ENCODE measurements around the gene SLC4A4.

DNA sequence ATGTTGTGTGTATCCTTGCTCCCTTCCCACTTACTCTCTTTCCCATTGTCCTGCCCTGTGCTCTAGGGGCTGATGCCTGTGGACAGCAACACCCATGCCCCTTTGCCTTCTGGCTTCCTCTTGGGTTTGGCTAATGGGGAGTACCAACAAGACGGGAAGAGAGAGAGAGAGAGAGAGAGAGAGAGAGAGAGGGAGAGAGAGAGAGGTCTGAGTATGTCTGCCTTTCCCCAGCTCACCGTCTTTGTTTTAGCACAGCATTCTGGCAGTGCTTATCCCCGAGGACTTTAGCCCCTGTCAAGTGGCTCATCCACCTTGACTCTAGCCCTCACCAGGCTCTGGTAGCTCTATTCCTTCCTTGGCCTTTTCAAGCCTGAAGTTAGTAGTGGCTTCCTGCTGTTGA lies 128.0 kb downstream of the SLC4A4 start:
- TF ChIP-seq, protein P1, sequence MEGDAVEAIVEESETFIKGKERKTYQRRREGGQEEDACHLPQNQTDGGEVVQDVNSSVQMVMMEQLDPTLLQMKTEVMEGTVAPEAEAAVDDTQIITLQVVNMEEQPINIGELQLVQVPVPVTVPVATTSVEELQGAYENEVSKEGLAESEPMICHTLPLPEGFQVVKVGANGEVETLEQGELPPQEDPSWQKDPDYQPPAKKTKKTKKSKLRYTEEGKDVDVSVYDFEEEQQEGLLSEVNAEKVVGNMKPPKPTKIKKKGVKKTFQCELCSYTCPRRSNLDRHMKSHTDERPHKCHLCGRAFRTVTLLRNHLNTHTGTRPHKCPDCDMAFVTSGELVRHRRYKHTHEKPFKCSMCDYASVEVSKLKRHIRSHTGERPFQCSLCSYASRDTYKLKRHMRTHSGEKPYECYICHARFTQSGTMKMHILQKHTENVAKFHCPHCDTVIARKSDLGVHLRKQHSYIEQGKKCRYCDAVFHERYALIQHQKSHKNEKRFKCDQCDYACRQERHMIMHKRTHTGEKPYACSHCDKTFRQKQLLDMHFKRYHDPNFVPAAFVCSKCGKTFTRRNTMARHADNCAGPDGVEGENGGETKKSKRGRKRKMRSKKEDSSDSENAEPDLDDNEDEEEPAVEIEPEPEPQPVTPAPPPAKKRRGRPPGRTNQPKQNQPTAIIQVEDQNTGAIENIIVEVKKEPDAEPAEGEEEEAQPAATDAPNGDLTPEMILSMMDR (IDR thresholded peaks at IDR 0.05): no peak
- TF ChIP-seq POLR2A (IDR thresholded peaks at IDR 0.05) (no peak), EP300 (IDR thresholded peaks at IDR 0.05) (no peak)
